Panc1 (cell line): Measurements from ENCODE around the gene ADAM10.

Experiments
- CTCF ChIP-seq: fragments of 450-650 bp; IDR thresholded peaks from 2 replicates; pipeline ENCODE4 v1.5.1; 2017; ENCODE audit warnings: mild to moderate bottlenecking
- POLR2AphosphoS5 ChIP-seq: IDR thresholded peaks from 2 replicates; pipeline ENCODE4 v1.6.1; 2012; ENCODE audit warnings: mild to moderate bottlenecking, low read depth, low read length, moderate library complexity

- TF ChIP-seq CTCF (no peak), POLR2AphosphoS5 (no peak)
Observed at GRCh38 chr15:58785355-58785754, 35.8 kb upstream of the ADAM10 start.
